HG03432 (cell line): ENCODE measurements around the gene RAP2B.
"Not testable (repeated sequence)": the region's sequence is repeated elsewhere in the genome, so short reads cannot be mapped to it uniquely, and the experiment has no call there.

Source experiments
- ATAC-seq: cut with Tn5 transposase; IDR thresholded peaks from one replicate; pipeline ENCODE4 v1.9.1; 2021; ENCODE audit warnings: mild to moderate bottlenecking, moderate library complexity; ENCODE audit not compliant: unreplicated experiment

RAP2B gene

GRCh38 chr3:153161714-153162512 is at the start of gene RAP2B:
Gene RAP2B (plus strand): TSS chr3:153162226. CDS start chr3:153162694, 468 bp downstream.
- peak; percentile 57 for ATAC-seq

- ATAC-seq = no peak
Observed at GRCh38 chr3:153113541-153113940, 48.5 kb upstream of the RAP2B start.

- not testable (repeated sequence) for ATAC-seq
Observed at GRCh38 chr3:153114270-153114669, 47.8 kb upstream of the RAP2B start.

- no peak for ATAC-seq
Observed at GRCh38 chr3:153115326-153115725, 46.7 kb upstream of the RAP2B start.

GRCh38 chr3:153127788-153128187 is 34.2 kb upstream of the RAP2B start:
- no peak for ATAC-seq

- no peak for ATAC-seq
Observed at GRCh38 chr3:153129426-153129825, 32.6 kb upstream of the RAP2B start.

GRCh38 chr3:153129866-153130265 is 32.2 kb upstream of the RAP2B start:
- ATAC-seq = no peak

GRCh38 chr3:153130312-153130977 is 31.6 kb upstream of the RAP2B start:
- ATAC-seq = peak; percentile 96

GRCh38 chr3:153137626-153138025 is 24.4 kb upstream of the RAP2B start:
- peak; percentile 40 for ATAC-seq

- peak; percentile 85 for ATAC-seq
Observed at GRCh38 chr3:153138276-153139210, 23.5 kb upstream of the RAP2B start.

- no peak for ATAC-seq
Observed at GRCh38 chr3:153142961-153143360, 19.1 kb upstream of the RAP2B start.

GRCh38 chr3:153144071-153144470 is 18.0 kb upstream of the RAP2B start:
- ATAC-seq = no peak

GRCh38 chr3:153144779-153145178 is 17.2 kb upstream of the RAP2B start:
- no peak for ATAC-seq

GRCh38 chr3:153145454-153145853 is 16.6 kb upstream of the RAP2B start:
- ATAC-seq = no peak

GRCh38 chr3:153146191-153147053 is 15.6 kb upstream of the RAP2B start:
- peak; percentile 75 for ATAC-seq

- no peak for ATAC-seq
Observed at GRCh38 chr3:153150991-153151390, 11.0 kb upstream of the RAP2B start.

- not testable (repeated sequence) for ATAC-seq
Observed at GRCh38 chr3:153155786-153156185, 6.2 kb upstream of the RAP2B start.

- ATAC-seq = no peak
Observed at GRCh38 chr3:153158189-153158588, 3.8 kb upstream of the RAP2B start.

- ATAC-seq = no peak
Observed at GRCh38 chr3:153158961-153159735, 2.9 kb upstream of the RAP2B start.
